Astrocyte of the hippocampus (primary cell): ENCODE results near the gene CHI3L2.

ENCODE experiments used
- DNase-seq: peaks from one replicate; pipeline ENCODE4 v3.0.0; 2011; ENCODE audit warnings: low read depth, low spot score

CHI3L2 gene

GRCh38 chr1:111227434-111227833 lies at the start of gene CHI3L2:
Gene CHI3L2, plus strand, starts transcription at chr1:111227713. Its CDS starts 17 bp downstream, at chr1:111227730.
- peak; percentile 33 for DNase-seq

GRCh38 chr1:111179968-111180533 lies 47.5 kb upstream of the CHI3L2 start:
- no peak for DNase-seq

GRCh38 chr1:111182052-111182451 lies 45.5 kb upstream of the CHI3L2 start:
- DNase-seq: no peak

- no peak for DNase-seq
These were observed 44.0 kb upstream of the CHI3L2 start for GRCh38 chr1:111183308-111184069.

GRCh38 chr1:111184663-111185062 lies 42.9 kb upstream of the CHI3L2 start:
- no peak for DNase-seq

GRCh38 chr1:111190931-111191451 lies 36.5 kb upstream of the CHI3L2 start:
- DNase-seq: no peak

- DNase-seq: peak; percentile 64
These were observed 36.0 kb upstream of the CHI3L2 start for GRCh38 chr1:111191496-111191895.

- no peak for DNase-seq
These were observed 35.4 kb upstream of the CHI3L2 start for GRCh38 chr1:111192074-111192473.

- DNase-seq: peak; percentile 24
These were observed 34.6 kb upstream of the CHI3L2 start for GRCh38 chr1:111192658-111193519.

GRCh38 chr1:111193712-111194480 lies 33.6 kb upstream of the CHI3L2 start:
- no peak for DNase-seq

GRCh38 chr1:111195002-111195684 lies 32.4 kb upstream of the CHI3L2 start:
- DNase-seq: no peak

- no peak for DNase-seq
These were observed 31.3 kb upstream of the CHI3L2 start for GRCh38 chr1:111196213-111196612.

- peak; percentile 31 for DNase-seq
These were observed 29.8 kb upstream of the CHI3L2 start for GRCh38 chr1:111197598-111198284.

GRCh38 chr1:111198836-111199235 lies 28.7 kb upstream of the CHI3L2 start:
- DNase-seq: no peak

GRCh38 chr1:111199329-111199728 lies 28.2 kb upstream of the CHI3L2 start:
- no peak for DNase-seq

- DNase-seq: no peak
These were observed 27.4 kb upstream of the CHI3L2 start, which contains the start of gene DENND2D for GRCh38 chr1:111199881-111200801. Gene DENND2D, minus strand, starts transcription at chr1:111200646. Its CDS starts 187 bp downstream, at chr1:111200459.

GRCh38 chr1:111200802-111201161 lies 26.7 kb upstream of the CHI3L2 start:
- DNase-seq: no peak

GRCh38 chr1:111201275-111202090 lies 26.0 kb upstream of the CHI3L2 start:
- no peak for DNase-seq
